Suppressor macrophage (primary cell): ENCODE measurements around the gene CDKN2AIPNL.
"Not testable (repeated sequence)": the region's sequence is repeated elsewhere in the genome, so short reads cannot be mapped to it uniquely, and the experiment has no call there.

Experiments used
- DNase-seq, 4 experiments: peaks; one replicate each; pipeline ENCODE4 v3.0.0-alpha.2; 2020 to 2022

The CDKN2AIPNL gene

DNA sequence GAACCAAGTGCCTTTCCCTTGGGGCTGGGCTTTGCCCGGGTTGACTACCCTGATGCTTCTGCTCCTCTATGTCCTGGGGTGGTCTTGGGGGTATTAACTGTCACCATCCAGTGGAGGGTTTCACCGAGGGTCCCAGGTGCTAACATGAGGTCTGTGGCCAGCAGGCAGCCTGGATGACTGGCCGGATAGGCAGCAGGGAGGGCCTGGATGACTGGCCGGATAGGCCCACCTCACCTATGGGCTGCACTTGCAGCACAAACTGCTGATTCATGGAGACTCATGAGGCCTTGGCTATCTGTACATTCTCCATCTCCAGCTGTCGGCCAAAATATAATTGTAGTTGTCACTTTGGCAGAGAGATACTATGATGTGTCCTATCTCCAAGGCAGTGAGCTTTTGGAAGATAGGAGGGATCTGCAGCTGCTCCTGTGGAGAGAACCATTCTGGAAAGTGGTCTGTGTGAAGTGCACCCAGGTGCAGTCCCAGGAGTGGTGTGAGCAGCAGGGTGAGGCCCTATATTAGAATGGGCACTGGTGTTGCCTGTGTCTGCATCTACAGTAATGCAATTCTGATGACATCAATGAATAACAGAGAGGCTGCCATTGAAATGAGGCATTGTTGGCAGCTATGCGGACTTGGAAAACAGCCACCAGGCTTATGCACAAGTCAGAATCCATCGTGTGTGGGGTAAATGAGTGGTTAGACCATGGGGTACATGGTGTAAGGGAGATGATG is 26.3 kb upstream of the CDKN2AIPNL start:
- no peak for DNase-seq

DNA sequence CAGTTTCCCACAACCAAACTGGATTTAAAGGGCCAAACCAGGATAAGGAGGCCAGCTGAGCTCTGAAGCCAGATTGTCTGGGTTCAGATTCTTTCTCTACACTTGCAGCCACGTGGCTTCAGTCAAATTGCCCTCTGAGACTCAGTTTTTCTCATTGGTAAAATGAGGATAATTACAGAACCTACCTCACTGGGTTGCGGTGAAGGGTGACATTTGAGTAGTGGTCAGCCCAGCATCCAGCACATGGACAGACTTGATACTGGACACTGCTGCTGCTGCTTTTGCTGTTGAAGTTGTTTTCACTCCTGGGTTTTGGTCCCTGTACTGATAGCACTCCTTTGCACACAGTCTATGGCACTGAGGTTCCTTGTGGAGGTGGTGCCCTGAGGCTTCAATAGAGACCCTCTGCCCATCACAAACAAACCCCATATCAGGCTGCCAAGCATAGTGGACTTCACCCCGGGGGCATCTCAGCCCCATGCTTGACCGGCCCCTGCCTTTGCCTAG is 25.7 kb upstream of the CDKN2AIPNL start:
- DNase-seq, result no peak

DNA sequence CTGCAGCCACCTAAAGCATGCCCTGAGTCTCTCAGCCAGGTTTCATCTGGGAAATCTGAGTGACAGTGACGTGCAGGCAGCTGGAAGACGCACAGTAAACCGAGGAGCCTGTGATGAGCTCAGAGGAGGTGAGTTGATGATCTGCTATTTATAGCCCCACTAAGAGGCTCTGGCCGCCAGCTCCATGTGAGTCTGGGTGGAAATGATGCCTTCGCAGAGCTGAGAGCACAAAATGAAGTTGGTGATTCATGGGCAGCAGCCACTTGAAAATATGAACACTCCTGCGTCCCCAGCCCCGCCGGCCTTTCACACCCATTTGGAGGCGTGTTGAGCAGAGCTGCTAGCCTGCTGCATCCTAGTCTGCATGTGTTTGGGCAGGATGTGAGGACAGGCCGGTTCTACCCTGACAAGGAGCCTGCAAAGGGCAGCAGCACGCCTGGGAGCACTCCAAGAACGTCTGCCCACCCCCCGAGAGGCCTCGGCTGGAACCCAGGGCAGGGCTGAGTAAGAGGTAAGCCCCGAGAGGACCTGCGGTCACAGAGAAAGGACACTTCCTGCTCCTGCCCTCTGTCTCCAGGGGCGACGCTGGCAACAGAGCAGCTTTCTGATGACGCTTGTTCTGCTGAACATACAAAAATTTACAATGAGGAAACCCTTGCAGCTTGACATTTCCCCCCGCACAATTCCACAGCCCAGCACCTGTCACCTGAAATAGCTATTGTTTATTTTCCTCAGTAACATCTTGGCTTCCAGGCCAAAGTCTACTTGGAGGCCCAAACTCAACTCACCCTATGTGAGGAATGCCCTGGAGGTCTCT is 25.1 kb upstream of the CDKN2AIPNL start:
- peak; percentile 78 to 90 (median 86) for DNase-seq

DNA sequence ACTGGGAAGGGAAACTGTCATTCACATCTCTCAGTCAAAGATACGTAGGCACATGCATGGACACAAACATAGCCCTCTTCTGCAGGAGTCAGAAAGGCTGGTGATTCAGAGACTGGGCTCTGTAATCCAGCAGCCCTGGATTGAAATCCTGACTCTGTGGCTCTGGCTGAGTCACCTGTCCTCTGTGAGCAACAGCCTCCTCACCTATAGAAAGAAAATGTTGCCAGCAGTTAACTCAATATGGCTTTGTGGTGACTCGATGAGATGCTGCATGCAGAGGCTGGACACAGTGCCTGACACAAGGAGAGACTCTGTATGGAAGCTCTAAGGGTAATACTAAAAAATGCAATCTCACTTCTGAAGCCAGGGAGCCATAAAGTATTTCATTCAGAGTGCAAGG is 23.9 kb upstream of the CDKN2AIPNL start:
- DNase-seq, result no peak

- no peak for DNase-seq
These were observed 21.1 kb upstream of the CDKN2AIPNL start for GRCh38 chr5:134432677-134433359.

GRCh38 chr5:134432174-134432573 is 20.5 kb upstream of the CDKN2AIPNL start:
- DNase-seq, result no peak

DNA sequence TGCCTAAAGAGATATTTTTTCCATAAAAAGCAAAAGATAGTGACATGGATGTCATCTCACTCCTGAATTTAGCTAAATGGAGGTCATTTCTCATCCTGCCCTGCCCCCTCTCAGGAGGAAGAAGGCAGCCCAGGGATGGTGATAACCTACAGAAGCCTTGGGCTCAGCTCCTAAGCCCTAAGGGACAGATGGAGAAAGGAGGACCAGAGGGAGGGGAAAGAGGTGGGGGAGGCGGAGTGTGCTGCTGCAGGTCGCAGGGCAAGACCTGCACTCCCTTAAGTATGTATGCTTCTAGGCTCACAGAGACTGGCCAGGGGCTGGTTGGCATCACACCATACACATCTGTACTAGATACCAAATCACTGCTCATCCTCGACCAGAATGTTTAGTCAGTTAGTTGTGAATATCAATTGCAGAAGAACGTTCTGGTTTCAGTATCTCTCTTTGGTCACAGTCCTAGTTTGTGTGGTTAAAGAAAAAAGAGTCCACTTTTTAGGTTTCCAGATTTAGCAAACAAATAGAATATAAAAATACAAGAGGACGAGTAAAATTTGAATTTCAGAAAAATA is 18.4 kb upstream of the CDKN2AIPNL start:
- DNase-seq, result no peak

- DNase-seq, result no peak
These were observed 15.9 kb upstream of the CDKN2AIPNL start for GRCh38 chr5:134427540-134428041.

- DNase-seq, result no peak
These were observed 14.7 kb upstream of the CDKN2AIPNL start for GRCh38 chr5:134426361-134426760.

DNA sequence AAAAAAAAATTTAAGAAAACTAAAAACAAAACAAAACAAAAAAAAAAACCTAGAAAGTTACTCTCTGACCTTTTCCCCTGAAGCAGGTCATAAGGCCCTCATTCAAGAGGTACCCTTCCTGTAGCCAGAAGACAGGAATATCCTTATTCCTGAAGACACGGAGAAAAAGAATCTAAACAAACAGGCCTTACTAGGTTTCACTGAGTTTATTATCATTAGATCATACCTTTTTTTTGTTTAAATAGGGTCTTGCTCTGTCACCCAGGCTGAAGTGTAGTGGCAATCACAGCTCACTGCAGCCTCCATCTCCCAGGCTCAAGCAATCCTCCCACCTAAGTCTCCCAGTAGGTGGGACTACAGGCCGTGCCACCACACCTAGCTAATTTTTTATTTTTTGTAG is 11.7 kb upstream of the CDKN2AIPNL start:
- no peak for DNase-seq

GRCh38 chr5:134422791-134423365 is 11.2 kb upstream of the CDKN2AIPNL start:
- DNase-seq, result no peak

GRCh38 chr5:134421038-134421437 is 9.4 kb upstream of the CDKN2AIPNL start:
- DNase-seq, result not testable (repeated sequence)

- DNase-seq, result no peak
These were observed 8.7 kb upstream of the CDKN2AIPNL start for GRCh38 chr5:134420343-134420742.

GRCh38 chr5:134418958-134419357 is 7.3 kb upstream of the CDKN2AIPNL start:
- DNase-seq, result no peak

DNA sequence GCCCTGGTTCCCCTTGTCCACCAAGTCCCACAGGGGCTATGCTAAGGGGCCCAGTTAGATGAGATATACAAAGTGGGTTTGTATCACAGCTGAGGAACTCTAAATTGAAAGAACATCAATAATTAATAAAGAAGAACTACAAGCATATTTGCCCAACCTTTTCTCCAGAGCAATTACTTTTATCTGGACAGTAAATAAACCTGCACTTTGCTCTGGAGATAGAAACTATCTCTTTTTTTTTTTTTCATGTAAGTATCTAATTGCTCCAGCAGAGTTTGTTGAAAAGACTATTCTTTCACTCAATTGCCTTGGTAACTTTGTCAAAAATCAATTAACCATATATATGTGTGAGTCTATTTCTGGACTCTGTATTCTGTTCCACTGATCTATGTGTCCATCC is 6.0 kb upstream of the CDKN2AIPNL start:
- DNase-seq, result no peak

- DNase-seq, result no peak
These were observed 1.4 kb upstream of the CDKN2AIPNL start for GRCh38 chr5:134413046-134413445.

DNA sequence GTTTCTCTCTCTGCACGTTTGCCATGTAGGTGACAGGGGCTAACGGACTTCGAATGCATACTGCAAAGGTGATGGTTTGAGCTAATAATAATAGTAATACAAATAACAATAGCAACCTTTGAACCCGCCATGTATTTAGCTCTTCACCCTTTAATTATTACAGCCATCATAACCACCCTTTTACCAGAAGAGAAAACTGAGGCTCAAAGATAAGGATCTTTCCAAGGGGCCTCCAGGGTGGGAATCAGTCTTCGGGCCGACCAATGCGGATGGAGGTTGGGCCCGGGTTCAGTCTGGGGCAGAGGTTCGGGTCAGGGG is 494 bp downstream of the CDKN2AIPNL start:
- DNase-seq, result no peak

DNA sequence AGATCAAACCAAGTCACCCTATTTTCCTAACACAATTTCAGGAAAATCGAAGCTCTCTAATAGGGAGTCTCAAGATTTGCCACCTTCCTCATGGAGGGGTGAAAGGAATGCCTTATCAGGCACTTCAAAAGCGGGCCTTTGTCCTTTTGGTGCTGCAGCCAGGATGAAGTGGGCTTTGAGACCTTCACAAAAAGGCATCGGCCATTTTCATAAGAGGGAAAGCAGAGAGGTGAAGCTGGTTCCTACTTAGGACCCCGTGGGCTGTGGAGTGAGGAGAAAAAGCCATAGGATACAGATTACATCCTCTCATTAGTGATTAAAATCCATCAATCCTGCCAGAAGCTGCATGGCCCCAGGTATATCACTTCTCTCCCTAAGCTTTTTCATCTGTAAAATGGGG is 859 bp downstream of the CDKN2AIPNL start:
- DNase-seq, result no peak

- DNase-seq, result no peak
These were observed 2.4 kb downstream of the CDKN2AIPNL start for GRCh38 chr5:134409321-134409720.

DNA sequence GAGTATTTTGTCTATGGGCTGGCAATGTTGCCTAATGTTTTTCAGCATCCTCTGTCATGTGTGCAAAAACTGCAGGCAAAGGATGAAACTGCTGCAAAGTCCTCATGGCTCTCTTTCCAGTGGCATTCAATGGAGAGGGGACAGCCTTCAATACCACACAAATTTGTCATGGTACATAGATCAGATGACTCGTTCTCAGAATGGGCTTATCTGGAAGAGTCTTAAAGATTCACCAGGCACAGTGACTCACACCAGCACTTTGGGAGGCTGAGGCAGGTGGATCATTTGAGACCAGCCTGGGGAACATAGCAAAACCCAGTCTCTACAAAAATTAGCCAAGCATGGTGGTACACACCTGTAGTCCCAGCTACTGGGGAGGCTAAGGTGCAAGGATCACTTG is 5.3 kb downstream of the CDKN2AIPNL start:
- DNase-seq, result no peak

DNA sequence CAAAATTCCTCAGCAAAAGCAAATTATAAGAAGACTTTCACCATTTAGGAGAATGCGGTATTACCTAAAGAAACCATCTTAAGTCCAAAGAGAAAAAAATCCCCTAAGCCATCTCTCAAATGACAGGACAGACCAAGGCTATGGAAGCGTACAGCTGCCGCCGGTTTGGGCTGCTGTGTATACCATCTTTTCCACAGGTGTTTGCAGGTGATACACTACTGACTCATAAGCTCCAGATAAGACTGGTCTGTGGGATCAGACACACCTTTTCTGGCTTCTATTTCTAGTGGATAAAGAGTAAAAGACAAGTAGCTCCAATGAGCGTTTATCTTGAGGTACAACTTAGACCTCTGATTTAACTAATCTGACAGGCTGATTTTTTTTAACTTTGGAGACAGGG is 7.7 kb downstream of the CDKN2AIPNL start:
- no peak for DNase-seq

- no peak for DNase-seq
These were observed 13.0 kb downstream of the CDKN2AIPNL start for GRCh38 chr5:134398609-134399155.
